HG02588 (cell line): ENCODE results near the gene IFITM10.

Source experiments
- ATAC-seq: cut with Tn5 transposase; IDR thresholded peaks from one replicate; pipeline ENCODE4 v1.9.1; 2021; ENCODE audit warnings: mild to moderate bottlenecking, moderate library complexity; ENCODE audit not compliant: unreplicated experiment

IFITM10 gene

GRCh38 chr11:1742371-1742770 lies 8.0 kb downstream of the IFITM10 start:
- ATAC-seq, result no peak

GRCh38 chr11:1741741-1742140 lies 8.7 kb downstream of the IFITM10 start:
- no peak for ATAC-seq

GRCh38 chr11:1740786-1741530 lies 9.4 kb downstream of the IFITM10 start:
- ATAC-seq, result no peak

GRCh38 chr11:1739576-1739975 lies 10.8 kb downstream of the IFITM10 start:
- ATAC-seq, result no peak

- no peak for ATAC-seq
Measured at GRCh38 chr11:1738380-1738779, 12.0 kb downstream of the IFITM10 start.

- ATAC-seq, result no peak
Measured at GRCh38 chr11:1737080-1737757, 13.2 kb downstream of the IFITM10 start.

- ATAC-seq, result no peak
Measured at GRCh38 chr11:1736447-1736992, 13.9 kb downstream of the IFITM10 start.

- ATAC-seq, result no peak
Measured at GRCh38 chr11:1735271-1735670, 15.1 kb downstream of the IFITM10 start.

GRCh38 chr11:1734641-1735081 lies 15.7 kb downstream of the IFITM10 start:
- no peak for ATAC-seq

- no peak for ATAC-seq
Measured at GRCh38 chr11:1733716-1734640, 16.4 kb downstream of the IFITM10 start.

- ATAC-seq, result no peak
Measured at GRCh38 chr11:1733009-1733715, 17.2 kb downstream of the IFITM10 start.

GRCh38 chr11:1732418-1733008 lies 17.9 kb downstream of the IFITM10 start:
- no peak for ATAC-seq

- no peak for ATAC-seq
Measured at GRCh38 chr11:1731451-1732059, 18.8 kb downstream of the IFITM10 start.

GRCh38 chr11:1730059-1730629 lies 20.3 kb downstream of the IFITM10 start:
- ATAC-seq, result no peak

GRCh38 chr11:1729692-1730011 lies 20.7 kb downstream of the IFITM10 start:
- no peak for ATAC-seq

GRCh38 chr11:1728931-1729691 lies 21.3 kb downstream of the IFITM10 start:
- no peak for ATAC-seq

GRCh38 chr11:1728301-1728700 lies 22.1 kb downstream of the IFITM10 start:
- ATAC-seq, result no peak

GRCh38 chr11:1727861-1728260 lies 22.5 kb downstream of the IFITM10 start:
- no peak for ATAC-seq
